HUES64 (cell line): ENCODE data around the gene KIAA0930.

ENCODE experiments used
- H3K27ac ChIP-seq: 2 replicates; pipeline ENCODE4 v1.7.0; 2013; ENCODE audit warnings: low read depth, low read length, inconsistent platforms
- H3K27me3 ChIP-seq: 2 replicates; pipeline ENCODE4 v1.6.1; 2013; ENCODE audit warnings: mild to moderate bottlenecking, low read length; ENCODE audit not compliant: insufficient read depth
- H3K36me3 ChIP-seq: 2 replicates; pipeline ENCODE4 v1.6.1; 2013; ENCODE audit warnings: mild to moderate bottlenecking, low read length; ENCODE audit not compliant: insufficient read depth
- H3K4me1 ChIP-seq: 2 replicates; pipeline ENCODE4 v1.6.1; 2013; ENCODE audit warnings: mild to moderate bottlenecking, low read length, moderate library complexity; ENCODE audit not compliant: insufficient read depth
- H3K4me3 ChIP-seq: 2 replicates; pipeline ENCODE4 v1.5.1; 2013; ENCODE audit warnings: mild to moderate bottlenecking, low read length, moderate library complexity
- H3K9ac ChIP-seq: 2 replicates; pipeline ENCODE4 v1.6.1; 2013; ENCODE audit warnings: mild to moderate bottlenecking, low read depth, low read length
- H3K9me3 ChIP-seq: 2 replicates; pipeline ENCODE4 v1.6.1; 2013; ENCODE audit warnings: low read depth, low read length; ENCODE audit not compliant: insufficient read depth
- WGBS: fragments of 150-250, 120-280 bp; methylation state at CpG from one replicate; pipeline ENCODE4 v1.1.7; 2013; ENCODE audit warnings: missing lambda C conversion rate; 5-methylcytosine and 5-hydroxymethylcytosine counted together

The KIAA0930 gene

GRCh38 chr22:45203150-45203951 lies 37.3 kb downstream of the KIAA0930 start:
- no peak overlapping the region for H3K27ac ChIP-seq
- H3K4me3 ChIP-seq: no peak overlapping the region
- no peaks in the 10 kb centered on the region for H3K4me1 ChIP-seq
- no peak overlapping the region for H3K9ac ChIP-seq
- 92% methylated on average over 40 of the region's 40 CpGs for WGBS
- H3K36me3 ChIP-seq: peaks cover 17% of the 10 kb centered on the region; the same call in 1 of the 2 replicates
- no peaks in the 10 kb centered on the region for H3K27me3 ChIP-seq
- H3K9me3 ChIP-seq: no peaks in the 10 kb centered on the region

- no peaks in the 10 kb centered on the region for H3K9me3 ChIP-seq
- H3K4me1 ChIP-seq: no peaks in the 10 kb centered on the region
- WGBS: 93% methylated on average over 36 of the region's 36 CpGs
- no peak overlapping the region; the same call in 1 of the 2 replicates for H3K27ac ChIP-seq
- H3K9ac ChIP-seq: no peak overlapping the region
- H3K27me3 ChIP-seq: no peaks in the 10 kb centered on the region
- no peak overlapping the region for H3K4me3 ChIP-seq
- peaks cover 17% of the 10 kb centered on the region for H3K36me3 ChIP-seq
These were observed 38.2 kb downstream of the KIAA0930 start for GRCh38 chr22:45202333-45203149.

- Histone ChIP-seq H3K36me3 (peaks cover 17% of the 10 kb centered on the region), H3K9me3 (no peaks in the 10 kb centered on the region), H3K27me3 (no peaks in the 10 kb centered on the region), H3K4me1 (no peaks in the 10 kb centered on the region), H3K27ac (no peak overlapping the region; the same call in 1 of the 2 replicates), H3K4me3 (no peak overlapping the region), H3K9ac (no peak overlapping the region)
- WGBS: 84% methylated on average over 9 of the region's 9 CpGs
These were observed 38.9 kb downstream of the KIAA0930 start for GRCh38 chr22:45201678-45202332.

GRCh38 chr22:45200860-45201511 lies 39.7 kb downstream of the KIAA0930 start:
- Histone ChIP-seq H3K4me1 (no peaks in the 10 kb centered on the region), H3K27ac (peak overlapping the region; percentile 17; the same call in 1 of the 2 replicates), H3K27me3 (no peaks in the 10 kb centered on the region), H3K9me3 (no peaks in the 10 kb centered on the region), H3K36me3 (peaks cover 22% of the 10 kb centered on the region), H3K4me3 (no peak overlapping the region), H3K9ac (no peak overlapping the region)
- 71% methylated on average over 17 of the region's 18 CpGs for WGBS

GRCh38 chr22:45200230-45200629 lies 40.5 kb downstream of the KIAA0930 start:
- H3K27ac ChIP-seq: no peak overlapping the region
- peaks cover 21% of the 10 kb centered on the region for H3K36me3 ChIP-seq
- no peak overlapping the region; the same call in 1 of the 2 replicates for H3K9ac ChIP-seq
- no peaks in the 10 kb centered on the region for H3K27me3 ChIP-seq
- H3K9me3 ChIP-seq: no peaks in the 10 kb centered on the region
- H3K4me1 ChIP-seq: no peaks in the 10 kb centered on the region
- 79% methylated on average over 9 of the region's 9 CpGs for WGBS
- no peak overlapping the region for H3K4me3 ChIP-seq

- no peak overlapping the region for H3K27ac ChIP-seq
- no peaks in the 10 kb centered on the region for H3K4me1 ChIP-seq
- 93% methylated on average over 15 of the region's 16 CpGs for WGBS
- H3K9me3 ChIP-seq: no peaks in the 10 kb centered on the region
- no peak overlapping the region for H3K9ac ChIP-seq
- H3K36me3 ChIP-seq: peaks cover 20% of the 10 kb centered on the region
- no peak overlapping the region for H3K4me3 ChIP-seq
- H3K27me3 ChIP-seq: no peaks in the 10 kb centered on the region
These were observed 41.0 kb downstream of the KIAA0930 start for GRCh38 chr22:45199723-45200122.

GRCh38 chr22:45198463-45198795 lies 42.3 kb downstream of the KIAA0930 start:
- WGBS: 63% methylated on average over 8 of the region's 9 CpGs
- no peak overlapping the region for H3K4me3 ChIP-seq
- H3K27me3 ChIP-seq: no peaks in the 10 kb centered on the region
- H3K9ac ChIP-seq: no peak overlapping the region
- no peaks in the 10 kb centered on the region for H3K4me1 ChIP-seq
- H3K9me3 ChIP-seq: no peaks in the 10 kb centered on the region
- peaks cover 20% of the 10 kb centered on the region for H3K36me3 ChIP-seq
- no peak overlapping the region for H3K27ac ChIP-seq

GRCh38 chr22:45197606-45198462 lies 42.9 kb downstream of the KIAA0930 start:
- Histone ChIP-seq H3K9me3 (no peaks in the 10 kb centered on the region), H3K4me3 (no peak overlapping the region), H3K27me3 (no peaks in the 10 kb centered on the region), H3K9ac (no peak overlapping the region), H3K36me3 (peaks cover 18% of the 10 kb centered on the region), H3K4me1 (no peaks in the 10 kb centered on the region), H3K27ac (no peak overlapping the region)
- 84% methylated on average over 28 of the region's 28 CpGs for WGBS

GRCh38 chr22:45196926-45197605 lies 43.6 kb downstream of the KIAA0930 start:
- WGBS: 89% methylated on average over 34 of the region's 34 CpGs
- H3K4me3 ChIP-seq: no peak overlapping the region
- H3K36me3 ChIP-seq: peaks cover 12% of the 10 kb centered on the region
- H3K9ac ChIP-seq: no peak overlapping the region
- H3K4me1 ChIP-seq: 0 out of 2 replicates have a peak, but pooled peaks cover 3% of the 10 kb centered on the region
- H3K27me3 ChIP-seq: no peaks in the 10 kb centered on the region
- H3K9me3 ChIP-seq: no peaks in the 10 kb centered on the region
- no peak overlapping the region for H3K27ac ChIP-seq

- Histone ChIP-seq H3K27ac (no peak overlapping the region), H3K9ac (no peak overlapping the region), H3K9me3 (no peaks in the 10 kb centered on the region), H3K4me3 (no peak overlapping the region), H3K36me3 (peaks cover 12% of the 10 kb centered on the region), H3K27me3 (no peaks in the 10 kb centered on the region), H3K4me1 (0 out of 2 replicates have a peak, but pooled peaks cover 4% of the 10 kb centered on the region)
- WGBS: 95% methylated on average over 16 of the region's 16 CpGs
These were observed 44.4 kb downstream of the KIAA0930 start for GRCh38 chr22:45196308-45196707.
